ENCODE measurements around the gene NPPC.
"Not testable (repeated sequence)": the region's sequence is repeated elsewhere in the genome, so short reads cannot be mapped to it uniquely, and the experiment has no call there.

The NPPC gene

DNA sequence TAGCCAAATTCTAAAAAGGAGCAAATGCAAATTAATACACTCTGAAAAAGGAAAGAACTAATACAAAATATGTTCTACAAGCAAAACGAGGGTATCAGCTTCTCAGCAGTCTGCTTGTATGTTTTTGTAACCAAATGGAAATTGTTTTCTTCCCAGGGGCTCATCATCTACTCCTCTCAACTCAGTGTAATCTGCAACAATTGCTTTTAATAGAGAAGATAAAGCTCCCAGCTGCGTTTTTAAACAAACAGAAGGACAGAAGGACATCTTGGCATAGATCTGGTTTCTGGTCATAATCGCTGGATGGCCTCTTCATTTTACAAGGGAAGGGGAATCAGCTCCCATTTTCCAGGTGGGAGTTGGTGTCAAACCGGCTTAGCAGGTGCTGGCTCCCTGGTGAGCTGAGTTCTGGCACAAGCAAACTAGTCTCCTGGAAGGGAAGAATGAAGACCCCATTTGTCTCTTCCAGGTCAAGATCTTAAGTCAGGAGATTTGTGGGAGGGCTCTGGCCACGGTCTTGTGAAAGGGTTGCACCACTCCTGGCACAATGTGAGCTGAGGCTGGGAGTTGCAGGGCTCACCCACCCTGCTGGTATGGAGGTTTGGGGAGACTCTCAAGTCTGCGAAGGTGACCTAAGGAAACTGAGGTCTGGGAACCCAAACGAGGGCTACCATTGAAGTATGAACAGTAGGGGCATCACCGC lies 41.6 kb downstream of the NPPC start:
- Histone ChIP-seq H3K79me2 (ENCODE audit: control insufficient read depth, insufficient read depth, low read length, poor library complexity) (no peaks in the 10 kb centered on the region), H3K18ac (ENCODE audit: low read length) (no peak overlapping the region), H2AK5ac (ENCODE audit: low read length) (no peak overlapping the region), H3K23ac (ENCODE audit: low read length) (no peak overlapping the region), H3K4ac (ENCODE audit: low read depth, low read length) (no peak overlapping the region), H3K79me1 (ENCODE audit: low read length) (no peaks in the 10 kb centered on the region), H4K8ac (ENCODE audit: low read depth, low read length) (no peak overlapping the region), H3K27me3 (ENCODE audit: insufficient read depth, low read length) (no peaks in the 10 kb centered on the region), H2BK120ac (ENCODE audit: insufficient read depth, low read length, poor library complexity) (no peak overlapping the region), H3K9ac (ENCODE audit: low read length) (no peak overlapping the region), H4K12ac (ENCODE audit: low read depth, low read length) (no peak overlapping the region), H3K4me3 (ENCODE audit: low read depth, low read length) (no peak overlapping the region), H3K36me3 (ENCODE audit: control insufficient read depth in 1 of 2, insufficient read depth in 2 of 2, low read length in 2 of 2) (no peaks in the 10 kb centered on the region), H3K27ac (ENCODE audit: low read depth, low read length) (no peak overlapping the region), H2BK12ac (ENCODE audit: low read length) (no peak overlapping the region), H4K91ac (ENCODE audit: low read depth, low read length) (no peak overlapping the region), H3K14ac (ENCODE audit: low read length) (no peak overlapping the region), H2BK5ac (ENCODE audit: low read depth, low read length, poor library complexity) (no peak overlapping the region), H3K4me1 (ENCODE audit: control insufficient read depth in 1 of 2, insufficient read depth in 2 of 2, low read length in 2 of 2) (no peaks in the 10 kb centered on the region), H2AFZ (ENCODE audit: insufficient read depth, low read length, poor library complexity) (no peak overlapping the region), H3K9me3 (ENCODE audit: insufficient read depth, low read depth, low read length) (peaks cover 1% of the 10 kb centered on the region), H3K4me2 (ENCODE audit: low read length) (no peak overlapping the region)
- DNase-seq, result no peak
- no CpG with 5 or more reads among the region's 8 CpGs for WGBS (ENCODE audit: extremely low coverage, insufficient coverage, insufficient read length)

DNA sequence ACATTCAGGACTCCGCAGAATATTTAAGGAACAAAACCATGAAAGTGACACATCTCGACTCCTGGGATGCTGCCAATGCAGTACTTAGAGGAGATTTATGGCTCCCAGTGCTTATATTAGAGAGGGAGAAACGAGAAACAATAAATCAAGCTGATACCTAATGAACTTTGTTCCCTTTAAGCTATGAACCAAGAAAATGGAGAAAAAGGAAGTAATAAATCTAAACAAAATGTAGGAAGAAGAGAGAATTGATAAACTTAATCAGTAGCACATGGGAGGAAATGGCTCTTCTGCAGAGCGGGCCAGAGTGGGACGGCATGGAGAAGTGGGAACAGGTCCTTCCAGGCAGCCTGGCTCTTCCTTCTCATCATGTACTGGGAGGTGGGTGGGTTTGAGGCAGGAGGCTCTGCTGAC lies 42.7 kb downstream of the NPPC start:
- Histone ChIP-seq H3K79me1 (ENCODE audit: low read length) (no peaks in the 10 kb centered on the region), H3K27ac (ENCODE audit: low read depth, low read length) (no peak overlapping the region), H2BK5ac (ENCODE audit: low read depth, low read length, poor library complexity) (no peak overlapping the region), H3K9me3 (ENCODE audit: insufficient read depth, low read depth, low read length) (peaks cover 1% of the 10 kb centered on the region), H3K14ac (ENCODE audit: low read length) (no peak overlapping the region), H3K4me1 (ENCODE audit: control insufficient read depth in 1 of 2, insufficient read depth in 2 of 2, low read length in 2 of 2) (no peaks in the 10 kb centered on the region), H2AFZ (ENCODE audit: insufficient read depth, low read length, poor library complexity) (no peak overlapping the region), H2BK120ac (ENCODE audit: insufficient read depth, low read length, poor library complexity) (no peak overlapping the region), H4K12ac (ENCODE audit: low read depth, low read length) (no peak overlapping the region), H3K18ac (ENCODE audit: low read length) (no peak overlapping the region), H3K23ac (ENCODE audit: low read length) (no peak overlapping the region), H3K36me3 (ENCODE audit: control insufficient read depth in 1 of 2, insufficient read depth in 2 of 2, low read length in 2 of 2) (no peaks in the 10 kb centered on the region), H3K4ac (ENCODE audit: low read depth, low read length) (no peak overlapping the region), H3K4me2 (ENCODE audit: low read length) (no peak overlapping the region), H3K27me3 (ENCODE audit: insufficient read depth, low read length) (no peaks in the 10 kb centered on the region), H4K91ac (ENCODE audit: low read depth, low read length) (no peak overlapping the region), H2BK12ac (ENCODE audit: low read length) (no peak overlapping the region), H3K4me3 (ENCODE audit: low read depth, low read length) (no peak overlapping the region), H3K79me2 (ENCODE audit: control insufficient read depth, insufficient read depth, low read length, poor library complexity) (no peaks in the 10 kb centered on the region), H2AK5ac (ENCODE audit: low read length) (no peak overlapping the region), H4K8ac (ENCODE audit: low read depth, low read length) (no peak overlapping the region), H3K9ac (ENCODE audit: low read length) (no peak overlapping the region)
- no peak for DNase-seq
- WGBS (ENCODE audit: extremely low coverage, insufficient coverage, insufficient read length), result no CpG with 5 or more reads among the region's 5 CpGs

DNA sequence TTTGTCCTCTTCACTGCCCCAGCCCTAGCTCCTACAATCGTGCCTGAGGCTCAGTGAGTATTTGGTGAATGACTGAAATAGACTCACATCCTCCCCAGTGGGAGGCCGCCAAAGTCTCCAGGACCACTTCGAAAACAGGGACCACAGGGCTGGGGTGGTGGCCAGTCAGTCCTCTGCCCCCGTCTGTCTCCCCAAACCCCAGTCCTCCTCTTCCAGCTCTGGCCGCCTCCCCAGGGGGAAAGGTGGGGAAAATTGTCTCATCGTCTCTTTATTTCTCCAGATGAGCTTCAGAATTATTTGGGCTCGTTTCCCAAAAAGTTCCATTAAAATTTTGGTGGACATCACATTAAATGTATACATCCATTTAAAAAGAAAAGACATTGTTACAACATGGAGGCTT lies 43.5 kb downstream of the NPPC start:
- H3K4me3 ChIP-seq (ENCODE audit: low read depth, low read length), result no peak overlapping the region
- H3K23ac ChIP-seq (ENCODE audit: low read length), result no peak overlapping the region
- no peak overlapping the region for H3K14ac ChIP-seq (ENCODE audit: low read length)
- no CpG with 5 or more reads among the region's 7 CpGs for WGBS (ENCODE audit: extremely low coverage, insufficient coverage, insufficient read length)
- H3K18ac ChIP-seq (ENCODE audit: low read length), result no peak overlapping the region
- no peak overlapping the region for H3K27ac ChIP-seq (ENCODE audit: low read depth, low read length)
- H4K91ac ChIP-seq (ENCODE audit: low read depth, low read length), result no peak overlapping the region
- no peak overlapping the region for H2BK5ac ChIP-seq (ENCODE audit: low read depth, low read length, poor library complexity)
- no peaks in the 10 kb centered on the region for H3K79me2 ChIP-seq (ENCODE audit: control insufficient read depth, insufficient read depth, low read length, poor library complexity)
- H3K79me1 ChIP-seq (ENCODE audit: low read length), result no peaks in the 10 kb centered on the region
- H2BK12ac ChIP-seq (ENCODE audit: low read length), result no peak overlapping the region
- no peaks in the 10 kb centered on the region for H3K4me1 ChIP-seq (ENCODE audit: control insufficient read depth in 1 of 2, insufficient read depth in 2 of 2, low read length in 2 of 2)
- H4K12ac ChIP-seq (ENCODE audit: low read depth, low read length), result no peak overlapping the region
- H3K4me2 ChIP-seq (ENCODE audit: low read length), result no peak overlapping the region
- H3K27me3 ChIP-seq (ENCODE audit: insufficient read depth, low read length), result no peaks in the 10 kb centered on the region
- no peak overlapping the region for H2BK120ac ChIP-seq (ENCODE audit: insufficient read depth, low read length, poor library complexity)
- H2AK5ac ChIP-seq (ENCODE audit: low read length), result no peak overlapping the region
- no peak overlapping the region for H3K4ac ChIP-seq (ENCODE audit: low read depth, low read length)
- DNase-seq, result no peak
- H3K9ac ChIP-seq (ENCODE audit: low read length), result no peak overlapping the region
- no peaks in the 10 kb centered on the region for H3K36me3 ChIP-seq (ENCODE audit: control insufficient read depth in 1 of 2, insufficient read depth in 2 of 2, low read length in 2 of 2)
- peaks cover 1% of the 10 kb centered on the region for H3K9me3 ChIP-seq (ENCODE audit: insufficient read depth, low read depth, low read length)
- H2AFZ ChIP-seq (ENCODE audit: insufficient read depth, low read length, poor library complexity), result no peak overlapping the region
- H4K8ac ChIP-seq (ENCODE audit: low read depth, low read length), result no peak overlapping the region

DNA sequence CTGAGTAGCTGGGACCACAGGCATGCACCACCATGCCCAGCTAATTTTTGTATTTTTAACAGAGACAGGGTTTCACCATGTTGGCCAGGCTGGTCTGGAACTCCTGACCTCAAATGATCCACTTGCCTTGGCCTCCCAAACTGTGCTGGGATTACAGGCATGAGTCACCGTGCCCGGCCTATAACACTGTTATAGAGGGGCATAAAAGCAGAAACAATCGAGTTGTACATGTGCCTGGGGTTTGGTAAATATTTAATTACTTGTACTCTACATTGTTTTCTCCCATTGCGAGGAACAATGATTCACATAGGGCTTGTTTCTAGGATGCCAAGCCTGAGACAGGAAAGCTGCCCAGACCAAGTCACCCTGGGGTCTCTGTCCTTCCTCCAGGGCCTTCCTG lies 45.8 kb downstream of the NPPC start:
- DNase-seq; H3K4ac ChIP-seq (ENCODE audit: low read depth, low read length); H3K4me2 ChIP-seq (ENCODE audit: low read length); H3K9ac ChIP-seq (ENCODE audit: low read length); H3K27ac ChIP-seq (ENCODE audit: low read depth, low read length); H3K18ac ChIP-seq (ENCODE audit: low read length); H2BK5ac ChIP-seq (ENCODE audit: low read depth, low read length, poor library complexity); H3K9me3 ChIP-seq (ENCODE audit: insufficient read depth, low read depth, low read length); H2AK5ac ChIP-seq (ENCODE audit: low read length); H3K36me3 ChIP-seq (ENCODE audit: control insufficient read depth in 1 of 2, insufficient read depth in 2 of 2, low read length in 2 of 2); H3K14ac ChIP-seq (ENCODE audit: low read length); H2AFZ ChIP-seq (ENCODE audit: insufficient read depth, low read length, poor library complexity); H3K4me3 ChIP-seq (ENCODE audit: low read depth, low read length); H3K23ac ChIP-seq (ENCODE audit: low read length); H4K8ac ChIP-seq (ENCODE audit: low read depth, low read length); H4K12ac ChIP-seq (ENCODE audit: low read depth, low read length); H2BK120ac ChIP-seq (ENCODE audit: insufficient read depth, low read length, poor library complexity); H2BK12ac ChIP-seq (ENCODE audit: low read length); H3K79me1 ChIP-seq (ENCODE audit: low read length); H3K4me1 ChIP-seq (ENCODE audit: control insufficient read depth in 1 of 2, insufficient read depth in 2 of 2, low read length in 2 of 2); H4K91ac ChIP-seq (ENCODE audit: low read depth, low read length); H3K27me3 ChIP-seq (ENCODE audit: insufficient read depth, low read length); H3K79me2 ChIP-seq (ENCODE audit: control insufficient read depth, insufficient read depth, low read length, poor library complexity): not testable (repeated sequence)
- WGBS (ENCODE audit: extremely low coverage, insufficient coverage, insufficient read length), result no CpG with 5 or more reads among the region's 4 CpGs

All from trophoblast cell (in vitro differentiated cells and primary cell).